PC-9 (cell line): ENCODE results near the gene NOL6.
"Not testable (repeated sequence)": the region's sequence is repeated elsewhere in the genome, so short reads cannot be mapped to it uniquely, and the experiment has no call there.

ENCODE experiments used
- CTCF ChIP-seq: fragments of 200-600 bp; sonication (generic); conservative IDR thresholded peaks from 2 replicates; pipeline ENCODE4 v1.6.1; 2017; ENCODE audit warnings: mixed run types, antibody characterized with exemption, mild to moderate bottlenecking, moderate library complexity
- EZH2 ChIP-seq: fragments of 200-600 bp; sonication (generic); IDR thresholded peaks from 2 replicates; pipeline ENCODE4 v1.8.0; 2017; ENCODE audit warnings: antibody characterized with exemption, low read depth

GRCh38 chr9:33455456-33455855, 18.3 kb downstream of the NOL6 start:
- not testable (repeated sequence) for TF ChIP-seq CTCF, EZH2
